CD4-positive, alpha-beta T cell (primary cell): ENCODE data around the gene UBE2F. TPM values are rescaled to one million over a fixed set of nuclear protein-coding genes. Genes with fewer than 3 reads are reported as not detected.
"Not testable (repeated sequence)": the region's sequence is repeated elsewhere in the genome, so short reads cannot be mapped to it uniquely, and the experiment has no call there.

ENCODE experiments used
- ATAC-seq: fragments of 200-7000 bp; cut with Tn5 transposase; one replicate; pipeline ENCODE4 v1.10.0; 2022; ENCODE audit warnings: mild to moderate bottlenecking; ENCODE audit not compliant: poor library complexity
- CTCF ChIA-PET: fragments of 350-600 bp; sonication (Branson Sonifier 250); formaldehyde crosslinking; loops from one replicate; lab custom pipeline; 2021; ENCODE audit warnings: antibody characterized with exemption, inconsistent platforms; lab: Charles Lee
- POLR2A ChIA-PET: fragments of 350-600 bp; sonication (Branson Sonifier 250); formaldehyde crosslinking; loops from one replicate; lab custom pipeline; 2021; ENCODE audit warnings: antibody characterized with exemption, inconsistent platforms; lab: Charles Lee
- DNase-seq, 14 experiments: peaks; one replicate each; pipeline ENCODE4 v3.0.0-alpha.2; 2013 to 2020; ENCODE audit warnings: mixed read lengths in 2 of 14
- H3K27ac ChIP-seq, 2 donors: one replicate each; pipeline versions ENCODE4 v1.5.1 to v1.7.0; 2013; ENCODE audit warnings: low read length in 2 of 2, low read depth in 1 of 2, mild to moderate bottlenecking in 1 of 2
- H3K27me3 ChIP-seq, 2 experiments: 1 replicate in 1 of 2; 2 replicates in 1 of 2; pipeline versions ENCODE4 v1.6.1 to v1.7.0; 2013; ENCODE audit warnings: low read length in 2 of 2, control low read depth in 1 of 2, mild to moderate bottlenecking in 1 of 2, moderate library complexity in 1 of 2; ENCODE audit not compliant: insufficient read depth in 2 of 2, control insufficient read depth in 1 of 2
- H3K36me3 ChIP-seq: one replicate; pipeline ENCODE4 v1.6.1; 2013; ENCODE audit warnings: low read length, control low read depth; ENCODE audit not compliant: insufficient read depth
- H3K4me1 ChIP-seq: one replicate; pipeline ENCODE4 v1.6.1; 2013; ENCODE audit warnings: low read length, control low read depth; ENCODE audit not compliant: insufficient read depth
- H3K4me3 ChIP-seq: one replicate; pipeline ENCODE4 v1.5.1; 2013; ENCODE audit warnings: mild to moderate bottlenecking, low read length, moderate library complexity
- H3K9me3 ChIP-seq, 2 experiments: 1 replicate in 1 of 2; 2 replicates in 1 of 2; pipeline versions ENCODE4 v1.6.1 to v1.7.0; 2013; ENCODE audit warnings: low read length in 2 of 2, mild to moderate bottlenecking in 2 of 2, control low read depth in 1 of 2, moderate library complexity in 1 of 2; ENCODE audit not compliant: control insufficient read depth in 1 of 2, insufficient read depth in 1 of 2
- H3K27ac Mint-ChIP-seq: one replicate; pipeline ENCODE4 v1.8.0; 2020; ENCODE audit warnings: mixed read lengths
- H3K27me3 Mint-ChIP-seq: one replicate; pipeline ENCODE4 v1.8.0; 2021; ENCODE audit warnings: mixed read lengths
- H3K36me3 Mint-ChIP-seq: one replicate; pipeline ENCODE4 v1.8.0; 2021; ENCODE audit warnings: low read depth, mixed read lengths
- H3K4me1 Mint-ChIP-seq: one replicate; pipeline ENCODE4 v1.8.0; 2021; ENCODE audit warnings: low read depth, mixed read lengths
- H3K4me3 Mint-ChIP-seq: one replicate; pipeline ENCODE4 v1.8.0; 2020; ENCODE audit warnings: mild to moderate bottlenecking, mixed read lengths
- H3K9me3 Mint-ChIP-seq: one replicate; pipeline ENCODE4 v1.8.0; 2020; ENCODE audit warnings: mixed read lengths
- intact Hi-C, 2 experiments: fragments of 100-400 bp; cut with DNase I in 1 of 2; cut with micrococcal nuclease in 1 of 2; formaldehyde crosslinking; loops; one replicate each; pipeline versions ENCODE4 v1.15.1 to v1.9.0; 2023 to 2025; cut with DNase I, micrococcal nuclease
- total RNA-seq, 174 experiments: library from RNA in 2 of 174; stranded (reverse) in 2 of 174; gene quantifications; one replicate each; pipeline ENCODE4 v1.2.3 and lab custom pipeline; 2021 to 2026
- TF ChIP-seq, protein P1 (sequence below): fragments of 200-600 bp; IDR thresholded peaks from one replicate; pipeline ENCODE4 v1.8.0; 2022; ENCODE audit warnings: antibody characterized with exemption, mild to moderate bottlenecking

Gene UBE2F
- total RNA-seq, 2 experiments from 2014 or later, result 23.2 to 27.4 TPM

DNA sequence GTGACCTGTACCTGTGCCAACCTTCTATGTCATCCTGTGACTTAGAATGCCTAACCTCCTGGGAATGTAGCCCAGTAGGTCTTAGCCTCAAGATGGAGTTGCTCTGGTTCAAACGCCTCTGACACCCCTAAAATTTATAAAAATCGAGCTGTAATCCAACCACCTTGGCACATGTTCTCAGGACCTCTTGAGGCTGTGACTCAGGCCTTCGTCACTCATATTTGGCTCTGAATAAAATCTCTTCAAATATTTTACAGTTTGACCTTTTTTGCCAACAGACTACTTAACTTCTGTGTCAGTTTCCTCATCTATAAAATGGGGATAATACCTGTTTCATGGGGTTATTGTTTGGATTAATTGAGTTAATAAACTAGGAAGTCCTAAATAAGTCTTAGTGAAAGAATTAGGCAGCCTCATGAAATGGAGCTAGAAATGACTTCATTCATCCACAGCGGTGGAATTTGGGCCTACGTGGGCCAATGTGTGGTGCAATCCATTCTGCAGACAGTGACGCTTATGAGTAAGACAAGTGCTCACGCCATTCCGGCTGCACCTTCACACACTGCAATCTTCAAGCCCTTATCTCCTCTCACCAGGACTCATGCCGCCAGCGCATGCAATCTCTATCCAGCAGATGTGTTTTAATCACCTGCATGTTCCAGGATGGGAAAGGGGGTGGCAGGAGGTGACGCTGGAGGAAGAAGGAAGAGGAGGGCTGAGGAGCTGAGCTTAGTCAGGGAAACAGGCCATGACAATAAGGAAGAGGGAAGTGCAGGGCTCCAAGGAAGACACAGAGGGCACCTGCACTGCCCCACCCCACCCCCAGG lies 2.0 kb upstream of the UBE2F start:
- no peaks in the 10 kb centered on the region for H3K27me3 Mint-ChIP-seq
- peak overlapping the region; percentile 62 for H3K4me3 Mint-ChIP-seq
- Histone ChIP-seq H3K4me3 (no peak overlapping the region), H3K27ac (no peak overlapping the region), H3K4me1 (peaks cover 29% of the 10 kb centered on the region), H3K27me3 (no peaks in the 10 kb centered on the region), H3K36me3 (no peaks in the 10 kb centered on the region), H3K9me3 (peaks cover 17 to 21% of the 10 kb centered on the region in 2 experiments)
- TF ChIP-seq, protein P1, sequence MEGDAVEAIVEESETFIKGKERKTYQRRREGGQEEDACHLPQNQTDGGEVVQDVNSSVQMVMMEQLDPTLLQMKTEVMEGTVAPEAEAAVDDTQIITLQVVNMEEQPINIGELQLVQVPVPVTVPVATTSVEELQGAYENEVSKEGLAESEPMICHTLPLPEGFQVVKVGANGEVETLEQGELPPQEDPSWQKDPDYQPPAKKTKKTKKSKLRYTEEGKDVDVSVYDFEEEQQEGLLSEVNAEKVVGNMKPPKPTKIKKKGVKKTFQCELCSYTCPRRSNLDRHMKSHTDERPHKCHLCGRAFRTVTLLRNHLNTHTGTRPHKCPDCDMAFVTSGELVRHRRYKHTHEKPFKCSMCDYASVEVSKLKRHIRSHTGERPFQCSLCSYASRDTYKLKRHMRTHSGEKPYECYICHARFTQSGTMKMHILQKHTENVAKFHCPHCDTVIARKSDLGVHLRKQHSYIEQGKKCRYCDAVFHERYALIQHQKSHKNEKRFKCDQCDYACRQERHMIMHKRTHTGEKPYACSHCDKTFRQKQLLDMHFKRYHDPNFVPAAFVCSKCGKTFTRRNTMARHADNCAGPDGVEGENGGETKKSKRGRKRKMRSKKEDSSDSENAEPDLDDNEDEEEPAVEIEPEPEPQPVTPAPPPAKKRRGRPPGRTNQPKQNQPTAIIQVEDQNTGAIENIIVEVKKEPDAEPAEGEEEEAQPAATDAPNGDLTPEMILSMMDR, result no peak
- no peak for DNase-seq
- H3K36me3 Mint-ChIP-seq, result peaks cover 8% of the 10 kb centered on the region
- ATAC-seq, result no peak
- intact Hi-C loops, result loop anchor here (5.0 to 10.0 kb wide), 6 partner anchors 43 to 463 kb away; partner anchors contain the start of genes ASB1 (in 1 of the 2) and ILKAP (in 1 of the 2)
- peaks cover 24% of the 10 kb centered on the region for H3K4me1 Mint-ChIP-seq
- ChIA-PET POLR2A (interaction anchor here (0.9 kb wide), 1 partner anchor 22 kb away, joined by 4 read pairs; no protein-coding TSS in a partner anchor), CTCF (interaction anchor here (0.8 kb wide), 1 partner anchor 490 kb away, joined by 3 read pairs; no protein-coding TSS in a partner anchor)
- H3K27ac Mint-ChIP-seq, result no peak overlapping the region
- H3K9me3 Mint-ChIP-seq, result peaks cover 8% of the 10 kb centered on the region

GRCh38 chr2:237965844-237966243 lies 970 bp upstream of the UBE2F start:
- Mint-ChIP-seq H3K4me3 (peak overlapping the region; percentile 87), H3K27ac (peak overlapping the region; percentile 72), H3K4me1 (peaks cover 32% of the 10 kb centered on the region)
- Histone ChIP-seq H3K4me1 (peaks cover 39% of the 10 kb centered on the region), H3K9me3 (peaks cover 17 to 21% of the 10 kb centered on the region in 2 experiments), H3K4me3 (peak overlapping the region; percentile 83)
- H3K27me3 Mint-ChIP-seq, H3K9me3 Mint-ChIP-seq, CTCF ChIA-PET, H3K36me3 ChIP-seq, H3K27me3 ChIP-seq, ATAC-seq, H3K27ac ChIP-seq, H3K36me3 Mint-ChIP-seq, DNase-seq: not testable (repeated sequence)
- intact Hi-C loops, result loop anchor here (2.0 to 10.0 kb wide), 7 partner anchors 41 to 461 kb away; partner anchors contain the start of genes ASB1 (in 1 of the 2), ILKAP (in 1 of the 2) and PER2 (in 1 of the 2)
- POLR2A ChIA-PET, result interaction anchor here (0.6 kb wide), 1 partner anchor 9 kb away, joined by 3 read pairs; no protein-coding TSS in a partner anchor

- Histone ChIP-seq H3K27me3 (no peaks in the 10 kb centered on the region), H3K36me3 (no peaks in the 10 kb centered on the region), H3K4me1 (peaks cover 41% of the 10 kb centered on the region), H3K4me3 (peak overlapping the region; percentile 83), H3K9me3 (peaks cover 17% of the 10 kb centered on the region in 2 experiments), H3K27ac (peak overlapping the region; percentile 13 to 58)
- TF ChIP-seq, protein P1, result no peak
- H3K27ac Mint-ChIP-seq, result peak overlapping the region; percentile 72
- POLR2A ChIA-PET, result interaction anchor here (0.6 kb wide), 1 partner anchor 10 kb away, joined by 3 read pairs; no protein-coding TSS in a partner anchor
- peak overlapping the region; percentile 87 for H3K4me3 Mint-ChIP-seq
- DNase-seq (no peak), ATAC-seq (no peak)
- H3K27me3 Mint-ChIP-seq, result no peaks in the 10 kb centered on the region
- H3K4me1 Mint-ChIP-seq, result peaks cover 32% of the 10 kb centered on the region
- H3K9me3 Mint-ChIP-seq, result peaks cover 8% of the 10 kb centered on the region
- intact Hi-C loops, result loop anchor here (2.0 to 10.0 kb wide), 7 partner anchors 41 to 461 kb away; partner anchors contain the start of genes ASB1 (in 1 of the 2), ILKAP (in 1 of the 2) and PER2 (in 1 of the 2)
- peaks cover 8% of the 10 kb centered on the region for H3K36me3 Mint-ChIP-seq
- CTCF ChIA-PET, result no interaction called here
Measured at GRCh38 chr2:237966250-237966564, 607 bp upstream of the UBE2F start.
